HEK293 (cell line): ENCODE data around the gene PDZRN3.

Experiments used
- CTCF ChIP-seq: fragments of 450-650 bp; formaldehyde crosslinking; IDR thresholded peaks from 2 replicates; pipeline ENCODE4 v1.5.1; 2016; ENCODE audit warnings: missing biosample characterization, missing genetic modification characterization
- ELK4 ChIP-seq: IDR thresholded peaks from 2 replicates; pipeline ENCODE4 v1.6.1; 2011; ENCODE audit warnings: mild to moderate bottlenecking, low read depth, low read length, borderline replicate concordance
- ZNF148 ChIP-seq: fragments of 450-650 bp; formaldehyde crosslinking; IDR thresholded peaks from 2 replicates; pipeline ENCODE4 v1.5.0; 2017; ENCODE audit warnings: missing biosample characterization, missing genetic modification characterization, borderline replicate concordance
- ZNF274 ChIP-seq, 2 experiments: fragments of 200-500 bp in 1 of 2; fragments of 450-650 bp in 1 of 2; sonication (Bioruptor generic) in 1 of 2; formaldehyde crosslinking in 1 of 2; IDR thresholded peaks; 2 replicates each; pipeline versions ENCODE4 v1.5.1 to v1.6.1; 2014 to 2016; ENCODE audit warnings: borderline replicate concordance in 1 of 2, inconsistent platforms in 1 of 2, low read length in 1 of 2, missing biosample characterization in 1 of 2, missing genetic modification characterization in 1 of 2
- ZNF48 ChIP-seq: fragments of 450-650 bp; formaldehyde crosslinking; IDR thresholded peaks from 2 replicates; pipeline ENCODE4 v1.5.1; 2016; ENCODE audit warnings: missing biosample characterization, missing genetic modification characterization

- TF ChIP-seq CTCF (tag by site-specific recombination) (no peak), ZNF148 (tag by site-specific recombination) (no peak), ZNF48 (no peak), ELK4 (no peak), ZNF274 (IDR thresholded peaks at IDR 0.05; ENCODE audit: low read length) (no peak), ZNF274 (tag by site-specific recombination; IDR thresholded peaks at IDR 0.05; ENCODE audit: borderline replicate concordance) (no peak)
Measured at GRCh38 chr3:73475175-73475574, 149.6 kb downstream of the PDZRN3 start.
